Activated CD4-positive, alpha-beta memory T cell treated with anti-CD3 and anti-CD28 coated beads, Interleukin-2, amount 10 ng/mL, durations not matched to agents 7 days and 5 days (primary cell): ENCODE data around the gene GPC3. TPM values are rescaled to one million over a fixed set of nuclear protein-coding genes. Genes with fewer than 3 reads are reported as not detected.
"Not testable (repeated sequence)": the region's sequence is repeated elsewhere in the genome, so short reads cannot be mapped to it uniquely, and the experiment has no call there.

Source experiments
- CTCF ChIA-PET: fragments of 350-600 bp; sonication (Branson Sonifier 250); formaldehyde crosslinking; loops from one replicate; lab custom pipeline; 2021; ENCODE audit warnings: antibody characterized with exemption, inconsistent platforms; lab: Charles Lee
- POLR2A ChIA-PET: fragments of 350-600 bp; sonication (Branson Sonifier 250); formaldehyde crosslinking; loops from one replicate; lab custom pipeline; 2021; ENCODE audit warnings: antibody characterized with exemption; lab: Charles Lee
- DNase-seq: peaks from one replicate; pipeline ENCODE4 v3.0.0-alpha.2; 2020
- H3K27ac Mint-ChIP-seq: one replicate; pipeline ENCODE4 v1.8.0; 2021; ENCODE audit warnings: mild to moderate bottlenecking, mixed read lengths
- H3K27me3 Mint-ChIP-seq: one replicate; pipeline ENCODE4 v1.8.0; 2021; ENCODE audit warnings: mixed read lengths
- H3K36me3 Mint-ChIP-seq: one replicate; pipeline ENCODE4 v1.8.0; 2021; ENCODE audit warnings: low read depth, mixed read lengths
- H3K4me1 Mint-ChIP-seq: one replicate; pipeline ENCODE4 v1.8.0; 2021; ENCODE audit warnings: mixed read lengths
- H3K4me3 Mint-ChIP-seq: one replicate; pipeline ENCODE4 v1.8.0; 2021; ENCODE audit warnings: mild to moderate bottlenecking, mixed read lengths
- H3K9me3 Mint-ChIP-seq: one replicate; pipeline ENCODE4 v1.8.0; 2021; ENCODE audit warnings: mixed read lengths
- total RNA-seq, 2 experiments: library from RNA; stranded (reverse); gene quantifications; one replicate each; pipeline ENCODE4 v1.2.3, GENCODE V29; 2021

The GPC3 gene
- total RNA-seq: under 1 TPM; 0.08 to 0.13 TPM

DNA sequence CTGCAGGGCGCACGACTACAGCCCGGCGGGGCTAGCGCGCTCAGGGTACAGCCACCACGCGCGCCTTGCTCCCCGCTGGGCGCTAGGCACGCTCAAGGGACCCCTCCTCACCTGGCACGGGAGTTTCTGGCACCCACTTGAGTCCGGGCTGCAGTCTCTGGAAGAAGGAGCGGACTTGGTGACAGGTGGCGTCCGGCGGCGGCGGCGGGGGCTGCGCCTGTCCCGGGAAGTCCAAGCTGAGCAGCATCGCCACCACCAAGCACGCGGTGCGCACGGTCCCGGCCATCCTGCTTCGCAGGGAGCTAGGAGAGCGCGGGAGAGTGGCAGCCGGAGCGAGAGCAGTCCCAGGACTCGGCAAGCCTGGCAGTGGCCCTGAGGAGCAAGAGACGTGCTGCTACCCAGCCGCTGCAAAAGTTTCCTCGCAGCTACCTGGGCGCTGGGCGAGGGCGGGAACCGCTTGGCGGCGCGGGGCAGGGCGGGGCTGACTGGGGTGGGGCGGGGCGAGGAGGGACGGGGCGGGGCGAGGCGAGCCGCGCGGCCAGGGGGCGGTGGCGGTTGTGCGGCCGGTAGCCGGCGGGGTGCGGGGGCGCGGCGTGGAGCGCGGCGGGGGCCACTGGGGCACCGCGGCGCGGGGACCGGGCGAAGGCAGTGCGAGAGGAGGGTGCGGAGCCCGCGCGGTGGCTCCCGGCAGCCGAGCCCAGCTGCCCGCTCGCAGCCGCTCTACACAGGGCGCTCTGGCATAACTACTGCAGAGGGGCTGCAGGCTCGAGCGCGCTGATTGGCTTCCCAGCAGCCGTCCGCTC is at the start of gene GPC3:
TSS of gene GPC3 (minus strand) at position 431 of the 803 bp plus-strand sequence.
- DNase-seq: peak; percentile 22
- no peaks in the 10 kb centered on the region for H3K9me3 Mint-ChIP-seq
- no peak within 1 kb of the TSS for H3K27ac Mint-ChIP-seq
- peak within 1 kb of the TSS; percentile 17 for H3K4me3 Mint-ChIP-seq
- peaks cover 3% of the 10 kb centered on the region for H3K4me1 Mint-ChIP-seq
- H3K27me3 Mint-ChIP-seq: peaks cover 47% of the 10 kb centered on the region
- CTCF ChIA-PET: no interaction called here
- POLR2A ChIA-PET: no interaction called here
- H3K36me3 Mint-ChIP-seq: no peaks in the 10 kb centered on the region

DNA sequence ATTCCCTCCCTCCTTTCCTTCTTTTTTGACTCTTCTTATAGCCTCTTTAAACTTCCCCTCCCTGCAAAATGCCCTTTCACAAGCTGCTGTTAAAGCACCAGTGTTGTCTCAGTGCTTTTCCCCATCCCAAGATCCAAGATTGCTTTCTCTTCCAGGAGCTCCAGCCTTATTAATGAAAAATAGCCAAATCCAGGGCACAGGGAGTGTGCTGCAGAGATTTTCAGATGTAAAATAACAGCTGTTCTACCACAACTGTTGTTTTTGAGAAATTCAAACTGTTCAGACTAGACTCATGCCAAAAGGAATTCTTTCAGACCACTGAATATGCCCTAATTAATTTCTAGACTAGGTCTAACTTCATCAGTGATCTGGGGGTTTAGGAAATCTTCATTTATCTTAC is 47.0 kb upstream of the GPC3 start:
- Mint-ChIP-seq H3K4me3 (no peak overlapping the region), H3K4me1 (no peaks in the 10 kb centered on the region), H3K9me3 (no peaks in the 10 kb centered on the region), H3K27me3 (no peaks in the 10 kb centered on the region), H3K36me3 (no peaks in the 10 kb centered on the region), H3K27ac (no peak overlapping the region)
- DNase-seq: no peak
- ChIA-PET POLR2A (no interaction called here), CTCF (no interaction called here)

DNA sequence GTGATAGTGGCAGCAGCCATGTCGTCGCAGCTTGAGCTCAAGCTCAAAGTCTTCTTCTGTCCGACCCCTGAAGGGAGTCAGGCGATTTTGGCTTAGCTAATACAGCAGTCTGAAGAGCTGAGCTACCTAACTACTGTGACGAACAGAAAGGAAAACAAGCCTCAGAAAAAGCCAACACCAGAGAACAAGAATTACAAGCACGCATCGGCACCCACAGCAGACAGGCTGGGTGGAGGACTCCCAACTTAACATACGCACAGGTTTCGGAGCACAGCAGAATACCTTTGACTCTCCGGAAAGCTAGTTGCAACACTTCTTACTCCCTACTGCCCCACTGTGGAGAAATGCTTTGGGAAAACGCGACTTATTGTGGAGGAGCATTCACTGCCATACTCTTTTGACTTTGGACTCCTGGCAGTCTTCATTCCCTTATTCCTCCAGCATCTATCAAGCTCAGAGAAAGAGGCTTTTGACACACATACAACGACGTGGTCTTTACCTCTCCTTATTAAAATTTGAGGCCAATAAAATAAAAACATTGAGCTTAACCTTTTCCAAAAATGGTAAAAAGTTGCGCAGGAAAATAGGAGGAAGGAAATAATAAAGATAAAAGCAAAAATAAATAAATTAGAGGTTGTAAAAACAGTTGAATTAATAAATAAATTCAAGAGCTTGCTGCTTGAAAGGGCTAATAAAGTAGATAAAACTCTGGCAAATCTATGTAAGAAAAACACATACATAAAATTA is 41.3 kb upstream of the GPC3 start:
- DNase-seq: peak; percentile 17
- Mint-ChIP-seq H3K27me3 (no peaks in the 10 kb centered on the region), H3K27ac (no peak overlapping the region), H3K9me3 (no peaks in the 10 kb centered on the region), H3K4me1 (no peaks in the 10 kb centered on the region), H3K36me3 (no peaks in the 10 kb centered on the region), H3K4me3 (no peak overlapping the region)
- POLR2A ChIA-PET: no interaction called here
- CTCF ChIA-PET: interaction anchor here (1.5 to 1.8 kb wide), 2 partner anchors 173 to 234 kb away, joined by 3 to 10 read pairs; no protein-coding TSS in a partner anchor

DNA sequence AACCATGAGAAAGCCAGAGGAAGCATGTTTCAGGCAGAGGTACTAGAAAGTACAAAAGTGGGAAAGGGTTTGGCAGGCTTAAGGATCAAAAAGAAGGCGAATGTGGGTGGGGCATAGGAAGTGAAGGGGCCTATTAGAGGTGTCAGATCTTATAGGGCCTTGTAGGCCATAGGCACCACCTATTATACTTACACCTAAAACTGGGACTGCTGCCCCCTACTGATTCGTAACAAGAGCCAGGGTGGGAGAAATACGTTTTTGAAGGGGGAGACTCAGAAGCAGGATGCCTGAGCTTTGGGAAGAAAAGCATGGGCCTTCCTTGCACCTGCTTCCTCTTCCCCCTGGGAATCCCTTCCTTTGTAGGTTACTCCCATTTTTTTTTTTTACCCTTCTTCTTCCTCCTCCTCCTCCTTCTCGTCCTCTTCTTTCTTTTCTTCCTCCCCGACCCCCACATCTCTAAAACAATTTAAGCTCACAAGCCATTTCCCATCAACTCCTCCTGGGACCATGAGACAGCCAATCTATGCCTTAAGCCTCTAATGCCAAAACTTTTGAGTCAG is 40.7 kb upstream of the GPC3 start:
- H3K4me1 Mint-ChIP-seq: no peaks in the 10 kb centered on the region
- no peak overlapping the region for H3K4me3 Mint-ChIP-seq
- no peak for DNase-seq
- CTCF ChIA-PET: interaction anchor here (1.5 to 1.8 kb wide), 2 partner anchors 172 to 234 kb away, joined by 3 to 10 read pairs; no protein-coding TSS in a partner anchor
- no peaks in the 10 kb centered on the region for H3K9me3 Mint-ChIP-seq
- H3K27ac Mint-ChIP-seq: no peak overlapping the region
- H3K27me3 Mint-ChIP-seq: no peaks in the 10 kb centered on the region
- POLR2A ChIA-PET: no interaction called here
- H3K36me3 Mint-ChIP-seq: no peaks in the 10 kb centered on the region

DNA sequence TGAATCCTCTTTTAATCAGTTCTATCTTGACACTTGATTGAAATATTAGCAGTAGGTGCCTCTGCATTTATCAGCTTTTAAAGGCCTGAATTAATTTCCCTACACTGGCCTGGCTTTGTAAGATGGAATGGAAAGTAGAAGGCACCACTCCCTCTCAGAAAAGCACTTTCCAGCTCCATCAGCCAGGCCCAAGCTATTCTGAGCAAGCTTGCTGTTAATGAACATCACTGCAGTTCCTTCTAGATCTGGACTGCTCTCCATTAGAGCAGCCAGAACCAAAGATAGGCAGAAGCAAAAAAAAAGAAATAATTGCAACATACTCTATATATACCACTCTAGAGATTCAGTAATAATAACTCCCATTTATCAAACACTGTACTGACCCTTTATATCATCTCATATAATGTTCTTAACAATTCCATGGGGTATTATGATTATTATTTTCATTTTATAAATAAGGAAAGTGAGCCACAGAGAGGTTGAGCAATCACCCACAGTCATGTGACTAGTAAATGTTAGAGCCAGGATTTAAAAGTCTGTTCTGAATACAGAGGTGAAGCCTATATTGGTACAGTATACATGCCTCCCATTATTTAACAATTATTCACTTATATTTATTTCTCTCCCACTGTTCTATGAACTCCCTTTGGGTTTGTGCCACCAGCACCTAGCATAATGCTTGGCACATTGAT is 39.4 kb upstream of the GPC3 start:
- Mint-ChIP-seq H3K9me3 (no peaks in the 10 kb centered on the region), H3K36me3 (no peaks in the 10 kb centered on the region), H3K4me3 (no peak overlapping the region), H3K27ac (no peak overlapping the region), H3K4me1 (no peaks in the 10 kb centered on the region), H3K27me3 (no peaks in the 10 kb centered on the region)
- POLR2A ChIA-PET: no interaction called here
- CTCF ChIA-PET: no interaction called here
- no peak for DNase-seq

DNA sequence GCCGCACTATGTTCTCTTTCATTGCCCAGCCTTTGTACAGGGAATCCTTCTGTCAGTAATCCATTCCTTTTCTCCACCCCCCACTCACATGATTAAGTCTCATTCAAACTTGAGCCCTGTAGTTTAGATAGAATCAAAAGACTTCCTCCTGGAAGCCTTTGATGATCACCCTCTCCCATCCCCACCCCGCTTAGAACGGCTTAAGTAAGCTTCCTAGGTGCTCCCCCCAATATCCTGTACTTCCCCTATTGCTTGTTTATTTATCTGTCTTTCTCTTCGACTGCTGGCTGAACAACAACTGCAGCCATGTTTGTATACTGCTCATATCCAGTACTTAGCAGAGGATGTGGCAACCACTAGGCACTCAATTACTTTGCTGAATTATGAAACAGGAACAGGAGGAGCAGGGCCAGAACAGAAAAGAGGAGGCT is 38.5 kb upstream of the GPC3 start:
- POLR2A ChIA-PET: no interaction called here
- H3K27me3 Mint-ChIP-seq: no peaks in the 10 kb centered on the region

DNA sequence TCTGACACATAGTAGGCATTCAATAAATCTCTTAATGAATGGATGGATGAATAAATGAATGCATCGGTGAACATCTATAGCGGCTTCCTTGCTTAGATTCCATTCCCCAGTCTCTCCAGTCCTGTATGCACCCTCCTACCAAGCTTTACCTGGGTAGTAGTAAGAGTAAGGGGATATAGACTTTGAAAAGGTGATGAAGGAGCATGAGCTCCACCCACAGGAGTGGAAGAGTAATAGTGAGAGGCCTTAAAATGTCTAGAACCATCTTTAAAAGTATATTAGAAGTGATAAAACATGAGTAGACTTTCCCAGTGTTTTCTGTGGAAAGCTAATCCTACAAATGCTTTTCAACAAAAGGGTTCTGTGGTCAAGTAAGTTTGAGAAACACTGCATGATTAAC is 35.5 kb upstream of the GPC3 start:
- POLR2A ChIA-PET: no interaction called here
- Mint-ChIP-seq H3K9me3 (no peaks in the 10 kb centered on the region), H3K4me1 (no peaks in the 10 kb centered on the region), H3K27me3 (peaks cover 2% of the 10 kb centered on the region), H3K27ac (no peak overlapping the region), H3K36me3 (no peaks in the 10 kb centered on the region), H3K4me3 (no peak overlapping the region)
- DNase-seq: no peak
- CTCF ChIA-PET: no interaction called here

More for the DNA sequence above, 38.5 kb upstream of the GPC3 start:
- no peaks in the 10 kb centered on the region for H3K9me3 Mint-ChIP-seq
- no peaks in the 10 kb centered on the region for H3K36me3 Mint-ChIP-seq
- DNase-seq: no peak
- no peak overlapping the region for H3K4me3 Mint-ChIP-seq
- CTCF ChIA-PET: no interaction called here
- no peak overlapping the region for H3K27ac Mint-ChIP-seq
- no peaks in the 10 kb centered on the region for H3K4me1 Mint-ChIP-seq

DNA sequence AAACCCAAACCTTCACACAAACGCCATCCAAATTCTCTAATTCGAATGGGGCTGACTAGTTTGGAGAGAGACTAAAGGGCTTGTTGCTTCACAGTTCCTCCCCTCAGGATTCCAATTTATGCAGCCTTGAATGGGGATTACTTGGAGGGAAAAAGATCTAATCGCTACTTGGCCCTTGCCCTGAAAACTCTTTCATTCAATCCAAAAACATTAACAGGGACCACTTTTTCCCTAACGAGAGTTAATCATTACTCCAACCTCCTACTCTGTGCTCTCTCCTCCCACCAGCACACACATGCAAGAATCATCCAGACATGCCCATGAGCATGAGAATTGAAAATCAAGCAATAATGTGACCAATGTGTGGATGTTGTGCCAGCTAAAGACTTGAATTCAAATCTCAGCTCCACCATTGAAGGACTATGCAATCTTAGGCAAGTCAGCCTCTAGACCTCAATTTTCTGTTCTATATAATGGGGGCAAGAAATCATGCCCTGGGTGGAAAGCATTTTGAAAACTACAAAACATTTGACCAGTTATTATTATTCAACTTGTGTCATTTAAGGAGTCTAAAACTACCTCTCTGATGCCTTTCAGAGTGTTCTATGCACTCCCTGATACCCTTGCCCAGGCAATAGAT is 34.3 kb upstream of the GPC3 start:
- Mint-ChIP-seq H3K27me3 (peaks cover 2% of the 10 kb centered on the region), H3K27ac (no peak overlapping the region), H3K4me3 (no peak overlapping the region), H3K4me1 (no peaks in the 10 kb centered on the region), H3K36me3 (no peaks in the 10 kb centered on the region), H3K9me3 (no peaks in the 10 kb centered on the region)
- ChIA-PET POLR2A (no interaction called here), CTCF (no interaction called here)
- no peak for DNase-seq

DNA sequence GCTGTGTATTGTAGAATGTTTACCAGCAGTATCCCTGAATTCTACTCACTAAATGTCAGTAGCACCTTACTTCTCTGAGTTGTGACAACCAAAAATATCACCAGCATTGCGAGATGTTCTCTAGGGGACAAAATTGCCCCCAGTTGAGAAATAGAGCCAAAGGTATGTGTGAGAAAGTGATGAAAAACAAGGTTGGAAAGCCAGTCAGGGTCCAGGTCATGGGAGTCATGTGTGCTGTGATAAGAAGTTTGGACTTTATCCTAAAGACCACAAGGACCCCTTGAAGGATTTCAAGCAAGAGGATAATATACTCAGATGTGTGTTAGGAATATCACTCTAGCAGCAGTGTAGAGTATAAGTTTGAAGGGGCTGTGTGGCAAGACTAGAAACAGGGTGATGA is 30.9 kb upstream of the GPC3 start:
- CTCF ChIA-PET, H3K9me3 Mint-ChIP-seq, H3K27me3 Mint-ChIP-seq, DNase-seq, H3K27ac Mint-ChIP-seq, H3K36me3 Mint-ChIP-seq, H3K4me1 Mint-ChIP-seq, POLR2A ChIA-PET, H3K4me3 Mint-ChIP-seq: not testable (repeated sequence)

DNA sequence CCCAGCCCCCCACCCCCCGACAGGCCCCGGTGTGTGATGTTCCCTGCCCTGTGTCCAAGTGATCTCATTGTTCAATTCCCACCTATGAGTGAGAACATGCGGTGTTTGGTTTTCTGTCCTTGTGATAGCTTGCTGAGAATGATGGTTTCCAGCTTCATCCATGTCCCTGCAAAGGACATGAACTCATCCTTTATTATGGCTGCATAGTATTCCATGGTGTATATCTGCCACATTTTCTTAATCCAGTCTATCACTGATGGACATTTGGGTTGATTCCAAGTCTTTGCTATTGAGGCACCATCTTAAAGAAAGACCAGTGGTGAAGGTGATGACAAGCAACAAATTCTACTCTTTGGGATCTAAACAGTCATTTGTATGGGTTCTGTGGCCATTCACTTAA is 30.1 kb upstream of the GPC3 start:
- H3K27ac Mint-ChIP-seq, CTCF ChIA-PET, H3K36me3 Mint-ChIP-seq: not testable (repeated sequence)

DNA sequence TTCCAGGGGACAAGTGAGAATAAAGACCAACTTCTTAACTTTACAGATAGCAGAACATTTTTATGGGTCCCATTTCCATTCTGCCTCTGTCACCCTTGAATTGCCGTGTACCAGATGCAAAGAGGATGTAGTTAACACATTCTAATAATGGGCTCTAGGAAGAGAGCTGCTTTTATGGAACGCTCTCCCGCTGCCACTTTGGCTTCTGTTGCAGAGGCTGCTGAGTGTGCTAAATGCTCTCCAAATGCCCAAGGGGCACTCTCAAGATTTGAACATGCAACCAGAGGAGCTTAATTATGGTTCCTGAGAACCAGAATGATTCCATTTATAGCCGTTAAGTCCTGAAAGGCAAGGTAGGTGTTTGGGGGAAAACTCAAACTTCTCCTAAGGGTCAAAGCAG is 28.1 kb upstream of the GPC3 start:
- ChIA-PET POLR2A (no interaction called here), CTCF (no interaction called here)
- Mint-ChIP-seq H3K4me1 (peaks cover 5% of the 10 kb centered on the region), H3K27ac (no peak overlapping the region), H3K27me3 (peaks cover 2% of the 10 kb centered on the region), H3K9me3 (no peaks in the 10 kb centered on the region), H3K4me3 (no peak overlapping the region), H3K36me3 (no peaks in the 10 kb centered on the region)
- no peak for DNase-seq

More for the DNA sequence above, 30.1 kb upstream of the GPC3 start:
- H3K4me3 Mint-ChIP-seq, H3K4me1 Mint-ChIP-seq, H3K27me3 Mint-ChIP-seq, DNase-seq, POLR2A ChIA-PET, H3K9me3 Mint-ChIP-seq: not testable (repeated sequence)

DNA sequence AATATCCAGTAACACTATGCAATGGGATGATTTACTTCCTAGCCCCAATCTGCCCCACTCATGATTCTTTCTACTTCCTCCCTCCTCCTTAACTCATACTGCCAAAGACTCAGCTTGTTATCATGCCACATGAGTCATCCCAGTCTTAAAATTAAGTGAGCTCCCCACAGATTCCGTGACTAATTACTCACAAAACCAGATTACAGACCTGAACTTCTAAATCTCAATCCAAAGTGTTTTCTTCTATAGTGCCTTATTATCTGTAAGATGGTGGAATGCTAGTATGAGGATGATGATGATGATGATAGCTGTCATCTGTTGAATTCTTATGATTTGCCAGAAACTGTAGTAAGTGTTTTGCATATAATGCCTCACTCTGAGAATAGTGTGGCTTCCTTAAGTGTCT is 27.7 kb upstream of the GPC3 start:
- Mint-ChIP-seq H3K4me3 (no peak overlapping the region), H3K4me1 (peaks cover 5% of the 10 kb centered on the region), H3K27ac (no peak overlapping the region), H3K27me3 (peaks cover 2% of the 10 kb centered on the region), H3K36me3 (no peaks in the 10 kb centered on the region), H3K9me3 (no peaks in the 10 kb centered on the region)
- DNase-seq: no peak
- ChIA-PET POLR2A (no interaction called here), CTCF (no interaction called here)
